ENCODE measurements around the gene TNFSF10. TPM values are rescaled to one million over a fixed set of nuclear protein-coding genes. Genes with fewer than 3 reads are reported as not detected.

The TNFSF10 gene
- total and polyA plus RNA-seq, 2 of the 4 experiments (the other 2 are of a cell fraction), result 0.63 to 1.3 TPM

DNA sequence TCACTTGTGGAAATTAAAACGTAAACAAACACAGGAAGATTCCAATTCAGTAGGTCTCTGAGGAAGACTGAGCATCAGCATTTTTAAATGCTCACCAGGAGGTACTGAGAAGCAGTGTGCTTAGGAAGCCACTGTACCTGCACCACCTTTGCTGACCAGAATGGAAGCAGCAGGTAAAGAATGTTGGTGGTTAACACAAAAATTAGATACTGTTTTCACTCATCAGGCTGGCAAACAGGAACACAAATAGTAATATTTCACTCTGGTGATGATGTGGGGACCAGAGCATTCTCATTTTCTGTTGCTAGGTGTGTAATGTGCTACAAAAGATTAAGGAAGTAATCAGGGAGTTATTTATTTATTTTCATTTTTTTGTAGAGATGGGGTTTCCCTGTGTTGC is 45.1 kb downstream of the TNFSF10 start:
- Histone ChIP-seq H3K4me3 (ENCODE audit: insufficient read depth, low read depth, low read length) (no peak overlapping the region), H2BK120ac (ENCODE audit: low read depth, low read length) (no peak overlapping the region), H3K79me1 (ENCODE audit: low read depth in 1 of 2, low read length in 2 of 2) (no peaks in the 10 kb centered on the region), H3K9ac (ENCODE audit: low read depth, low read length) (no peak overlapping the region), H3K9me3 (ENCODE audit: control insufficient read depth, insufficient read depth, low read length) (no peaks in the 10 kb centered on the region), H4K5ac (ENCODE audit: low read depth, low read length) (no peak overlapping the region), H2BK5ac (ENCODE audit: low read depth, low read length, poor library complexity, severe bottlenecking) (no peak overlapping the region), H2BK20ac (ENCODE audit: low read depth, low read length) (no peak overlapping the region), H2AK5ac (ENCODE audit: low read depth, low read length) (no peak overlapping the region), H3K9me1 (ENCODE audit: insufficient read depth, low read length) (no peaks in the 10 kb centered on the region), H3K4ac (ENCODE audit: low read depth, low read length) (no peak overlapping the region), H3K4me1 (ENCODE audit: control insufficient read depth, insufficient read depth, low read length) (no peaks in the 10 kb centered on the region; the same call in 1 of the 2 replicates), H3K36me3 (ENCODE audit: control insufficient read depth, insufficient read depth, low read length) (no peaks in the 10 kb centered on the region), H3K18ac (ENCODE audit: low read depth, low read length) (no peak overlapping the region), H4K91ac (ENCODE audit: insufficient read depth, low read depth, low read length) (no peak overlapping the region), H2BK15ac (ENCODE audit: low read depth, low read length) (no peak overlapping the region), H4K20me1 (ENCODE audit: insufficient read depth, low read length) (no peaks in the 10 kb centered on the region), H2AK9ac (replicated peaks; ENCODE audit: low read depth, low read length, poor library complexity) (no peak overlapping the region), H3K27ac (ENCODE audit: insufficient read depth, low read length) (no peak overlapping the region), H3K4me2 (ENCODE audit: low read depth, low read length) (no peak overlapping the region), H3K56ac (ENCODE audit: extremely low read depth, insufficient read depth, low read length) (no peak overlapping the region), H4K8ac (ENCODE audit: low read depth in 2 of 2, low read length in 2 of 2) (no peak overlapping the region), H2AFZ (replicated peaks; ENCODE audit: low read length, poor library complexity) (no peak overlapping the region), H3K23ac (ENCODE audit: low read depth, low read length) (no peak overlapping the region), H3K27me3 (ENCODE audit: control insufficient read depth, insufficient read depth, low read length) (no peaks in the 10 kb centered on the region; the same call in none of the 2 replicates), H3K14ac (replicated peaks; ENCODE audit: low read depth, low read length) (no peak overlapping the region)
- WGBS, 2 experiments (ENCODE audit: extremely low coverage in 2 of 2, insufficient read length in 1 of 2), result 20% methylated on average over 1 of the region's 1 CpG; no CpG with 5 or more reads in 1 of the 2 experiments
- in situ Hi-C loops (cut with MboI; ENCODE audit: low sequenced_read_pairs), result loop anchor here (10.0 kb wide), 1 partner anchor 833 kb away; no protein-coding TSS in a partner anchor
- CTCF ChIA-PET, result interaction anchor here (0.6 kb wide), 1 partner anchor 80 kb away, joined by 4 read pairs; no protein-coding TSS in a partner anchor
- dilution Hi-C loops (cut with HindIII; ENCODE audit: low sequenced_read_pairs, unreplicated experiment), result no loop called here
- POLR2A ChIA-PET (ENCODE audit: unreplicated experiment), result no interaction called here
- DNase-seq, result no peak
- no peak for ATAC-seq (ENCODE audit: low read depth)
- BruUV-seq (replicated peaks), result no TSS peak
- intact Hi-C loops (cut with micrococcal nuclease), result loop anchor here (5.0 kb wide), 1 partner anchor 121 kb away; no protein-coding TSS in a partner anchor
- TF ChIP-seq CEBPB (IDR thresholded peaks at IDR 0.05; ENCODE audit: low read depth, low read length), result no peak
- TF ChIP-seq SMC3 (IDR thresholded peaks at IDR 0.05; ENCODE audit: low read depth, low read length), result no peak
- TF ChIP-seq, protein P1, sequence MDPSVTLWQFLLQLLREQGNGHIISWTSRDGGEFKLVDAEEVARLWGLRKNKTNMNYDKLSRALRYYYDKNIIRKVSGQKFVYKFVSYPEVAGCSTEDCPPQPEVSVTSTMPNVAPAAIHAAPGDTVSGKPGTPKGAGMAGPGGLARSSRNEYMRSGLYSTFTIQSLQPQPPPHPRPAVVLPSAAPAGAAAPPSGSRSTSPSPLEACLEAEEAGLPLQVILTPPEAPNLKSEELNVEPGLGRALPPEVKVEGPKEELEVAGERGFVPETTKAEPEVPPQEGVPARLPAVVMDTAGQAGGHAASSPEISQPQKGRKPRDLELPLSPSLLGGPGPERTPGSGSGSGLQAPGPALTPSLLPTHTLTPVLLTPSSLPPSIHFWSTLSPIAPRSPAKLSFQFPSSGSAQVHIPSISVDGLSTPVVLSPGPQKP (IDR thresholded peaks at IDR 0.05; ENCODE audit: borderline replicate concordance, low read depth, low read length), result no peak
- no peak for TF ChIP-seq FOS (IDR thresholded peaks at IDR 0.05; ENCODE audit: low read depth, low read length)
- no peak for TF ChIP-seq RCOR1 (IDR thresholded peaks at IDR 0.05; ENCODE audit: insufficient replicate concordance, low read length)
- TF ChIP-seq MAZ (IDR thresholded peaks at IDR 0.05; ENCODE audit: borderline replicate concordance, low read depth, low read length), result no peak
- TF ChIP-seq RFX5 (IDR thresholded peaks at IDR 0.05; ENCODE audit: low read depth, low read length), result no peak
- TF ChIP-seq NFE2L2 (IDR thresholded peaks at IDR 0.05; ENCODE audit: low read depth, low read length), result no peak
- no peak for TF ChIP-seq RAD21 (IDR thresholded peaks at IDR 0.05; ENCODE audit: low read length)
- TF ChIP-seq POLR2A (IDR thresholded peaks at IDR 0.05; ENCODE audit: low read depth, low read length), result no peak
- TF ChIP-seq, protein P2, sequence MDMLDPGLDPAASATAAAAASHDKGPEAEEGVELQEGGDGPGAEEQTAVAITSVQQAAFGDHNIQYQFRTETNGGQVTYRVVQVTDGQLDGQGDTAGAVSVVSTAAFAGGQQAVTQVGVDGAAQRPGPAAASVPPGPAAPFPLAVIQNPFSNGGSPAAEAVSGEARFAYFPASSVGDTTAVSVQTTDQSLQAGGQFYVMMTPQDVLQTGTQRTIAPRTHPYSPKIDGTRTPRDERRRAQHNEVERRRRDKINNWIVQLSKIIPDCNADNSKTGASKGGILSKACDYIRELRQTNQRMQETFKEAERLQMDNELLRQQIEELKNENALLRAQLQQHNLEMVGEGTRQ (IDR thresholded peaks at IDR 0.05; ENCODE audit: low read depth, low read length), result no peak
